NCI-H1417 treated with DMSO at 0.1 percent for 48 hours (cell line): ENCODE results near the gene PPP1R10.

Experiments
- DNase-seq: peaks from one replicate; lab custom pipeline; 2025; lab: John Stamatoyannopoulos, UW

Gene PPP1R10

DNA sequence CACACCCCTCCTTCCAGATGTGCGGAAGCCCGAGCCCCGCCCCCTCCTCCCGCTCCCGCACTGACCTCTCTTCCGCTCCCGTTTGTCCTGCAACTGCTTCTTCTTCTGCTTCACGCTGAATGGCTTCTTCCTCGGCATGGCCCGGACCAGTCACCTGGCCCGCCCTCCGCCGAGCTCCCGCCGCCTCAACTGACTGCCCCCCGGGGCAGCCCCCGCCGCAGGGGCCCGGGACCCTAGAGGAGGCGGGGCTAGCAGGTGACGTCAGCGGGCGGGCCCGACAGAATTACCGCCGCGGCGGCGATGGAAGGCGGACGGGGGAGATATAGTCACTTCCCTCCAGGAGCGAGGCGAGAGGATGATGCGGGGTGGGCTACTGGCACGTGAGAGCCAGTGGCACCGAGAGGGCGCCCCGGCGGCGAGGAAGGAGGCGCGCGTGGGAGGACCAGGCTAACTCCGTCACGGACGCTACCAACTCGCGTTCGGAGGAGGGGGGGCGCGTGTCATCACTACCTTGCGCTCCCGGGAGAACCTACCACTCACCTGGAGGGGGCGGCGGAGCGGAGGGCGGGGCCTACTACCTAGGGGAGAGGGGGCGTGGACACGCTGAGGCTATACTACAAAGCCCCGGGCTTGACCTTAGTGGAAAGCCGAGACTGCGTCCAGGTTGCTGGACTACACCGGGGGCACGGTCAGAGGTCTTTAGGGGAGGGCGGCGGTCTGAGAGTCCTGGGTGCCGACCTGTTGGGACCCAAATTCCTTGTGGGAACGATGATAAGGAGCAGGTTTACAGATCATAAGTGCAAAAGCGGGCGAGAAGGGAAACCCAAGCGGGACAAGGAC lies 60.8 kb downstream of the PPP1R10 start, which contains the start of gene GNL1:
Gene GNL1 (minus strand): TSS at position 424 of the 840 bp plus-strand sequence. CDS start 286 bp downstream, at position 138.
- peak; percentile 35 for DNase-seq

DNA sequence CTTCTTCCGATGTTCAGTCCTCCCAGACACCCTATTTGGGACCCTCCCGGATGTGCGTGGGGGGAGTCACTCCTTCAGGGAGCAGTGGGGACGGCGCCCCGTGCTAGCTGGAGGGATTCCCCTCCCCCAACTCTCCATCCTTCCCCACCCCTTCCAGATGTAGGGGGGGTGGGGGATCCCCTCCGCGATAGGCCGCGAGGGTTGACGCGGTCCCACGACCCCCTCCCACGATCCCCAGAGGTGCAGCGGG lies 61.3 kb downstream of the PPP1R10 start:
- no peak for DNase-seq

DNA sequence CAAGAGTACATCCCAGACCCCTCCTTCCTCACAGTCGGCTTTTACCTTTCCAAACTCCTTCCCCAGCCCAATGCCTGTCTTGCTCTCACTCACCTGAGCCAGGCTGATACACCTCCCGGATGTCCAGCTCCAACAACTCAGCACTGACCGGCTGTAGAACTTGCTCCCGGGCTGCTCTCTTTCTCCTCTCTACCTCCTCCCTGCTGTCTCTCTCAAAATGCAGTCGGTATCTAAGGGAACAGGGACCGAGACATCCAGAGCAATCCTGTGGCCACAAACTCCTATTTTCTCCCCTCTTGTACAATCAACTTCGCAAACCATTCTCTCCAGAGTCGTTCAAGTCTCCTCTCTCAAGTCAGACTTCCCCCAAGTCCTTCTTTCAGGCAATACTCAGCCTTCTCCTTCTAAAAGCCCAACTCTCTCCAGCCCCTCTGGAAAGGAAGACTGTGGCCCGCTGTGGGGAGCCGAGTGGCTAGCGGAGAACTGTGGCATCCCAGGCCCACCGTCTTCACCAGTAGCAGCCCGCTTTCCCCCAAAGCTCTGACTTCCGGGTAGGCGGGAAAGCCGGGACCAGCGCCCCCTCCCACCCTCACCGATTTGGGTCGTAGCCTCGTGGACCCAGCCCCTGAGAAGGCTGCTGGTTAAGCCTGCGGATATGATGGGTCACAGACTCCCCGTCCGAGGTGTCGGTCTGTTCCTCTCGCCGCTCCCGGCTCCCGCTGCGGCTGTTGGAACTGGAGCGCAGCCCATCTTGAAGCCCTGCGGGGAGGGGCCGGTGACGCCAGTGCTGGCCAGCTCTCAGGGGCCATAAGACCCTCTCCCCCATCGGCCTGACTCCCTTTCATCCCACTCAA lies 61.9 kb downstream of the PPP1R10 start:
- no peak for DNase-seq

DNA sequence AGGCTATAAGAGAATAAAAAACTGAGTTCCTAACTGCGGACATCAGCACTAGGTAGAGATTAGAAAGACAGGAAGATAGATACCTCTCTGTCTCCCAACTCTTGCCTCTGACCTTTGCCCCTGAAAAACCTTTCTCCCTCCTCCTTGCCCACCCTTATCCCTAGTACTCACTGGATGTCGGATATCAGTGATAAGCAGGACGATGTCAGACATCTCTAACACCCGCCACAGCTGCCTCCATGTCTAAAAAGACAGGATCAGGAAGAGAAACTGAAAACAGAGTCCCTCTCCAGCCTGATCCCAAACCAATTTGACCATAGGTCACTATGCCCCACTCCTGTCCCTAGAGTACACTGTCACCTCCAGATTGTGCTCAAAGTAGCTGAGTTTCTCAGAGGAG lies 62.6 kb downstream of the PPP1R10 start:
- DNase-seq: no peak
